C4-2B (cell line): Measurements from ENCODE around the gene MTURN.

Experiments
- CTCF ChIP-seq: fragments of 450-650 bp; conservative IDR thresholded peaks from 2 replicates; pipeline ENCODE4 v1.5.1; 2017; ENCODE audit warnings: mild to moderate bottlenecking
- ZFX ChIP-seq: fragments of 450-650 bp; IDR thresholded peaks from 2 replicates; pipeline ENCODE4 v1.6.1; 2017

GRCh38 chr7:30136117-30136731, 1.4 kb downstream of the MTURN start:
- TF ChIP-seq CTCF (no peak), ZFX (no peak)
